GM12865 (cell line): Measurements from ENCODE around the gene NF1.
"Not testable (repeated sequence)": the region's sequence is repeated elsewhere in the genome, so short reads cannot be mapped to it uniquely, and the experiment has no call there.

Source experiments
- DNase-seq: peaks from one replicate; pipeline ENCODE4 v3.0.0; 2010; ENCODE audit warnings: low read depth
- H3K4me3 ChIP-seq: 2 replicates; pipeline ENCODE4 v1.5.1; 2011; ENCODE audit warnings: mild to moderate bottlenecking, low read depth, low read length, control low read depth
- CTCF ChIP-seq: IDR thresholded peaks from 2 replicates; pipeline ENCODE4 v1.5.1; 2011; ENCODE audit warnings: low read length, control low read depth, low read depth, inconsistent platforms; ENCODE audit not compliant: insufficient read depth; ENCODE audit errors: missing control alignments

Gene NF1

GRCh38 chr17:31329221-31329620 lies 234.4 kb downstream of the NF1 start:
- DNase-seq: no peak
- no peak overlapping the region for H3K4me3 ChIP-seq
- no peak for TF ChIP-seq CTCF

GRCh38 chr17:31339906-31340661 lies 245.3 kb downstream of the NF1 start:
- DNase-seq: no peak

GRCh38 chr17:31345191-31345747 lies 250.5 kb downstream of the NF1 start:
- DNase-seq, H3K4me3 ChIP-seq: not testable (repeated sequence)

More at GRCh38 chr17:31339906-31340661, 245.3 kb downstream of the NF1 start:
- TF ChIP-seq CTCF: no peak
- no peak overlapping the region for H3K4me3 ChIP-seq

- TF ChIP-seq CTCF: no peak
- H3K4me3 ChIP-seq: no peak overlapping the region
- no peak for DNase-seq
Observed at GRCh38 chr17:31349454-31349853, 254.7 kb downstream of the NF1 start.

- H3K4me3 ChIP-seq: no peak overlapping the region
- no peak for DNase-seq
- no peak for TF ChIP-seq CTCF
Observed at GRCh38 chr17:31355935-31356334, 261.2 kb downstream of the NF1 start.

- no peak for TF ChIP-seq CTCF
Observed at GRCh38 chr17:31357091-31357490, 262.3 kb downstream of the NF1 start.

GRCh38 chr17:31357839-31358394 lies 263.1 kb downstream of the NF1 start:
- H3K4me3 ChIP-seq: no peak overlapping the region
- no peak for TF ChIP-seq CTCF
- DNase-seq: no peak

More at GRCh38 chr17:31357091-31357490, 262.3 kb downstream of the NF1 start:
- no peak for DNase-seq
- no peak overlapping the region for H3K4me3 ChIP-seq
